GM18502 (cell line): ENCODE results near the gene CAMK4.

Source experiments
- ATAC-seq: cut with Tn5 transposase; IDR thresholded peaks from one replicate; pipeline ENCODE4 v1.9.1; 2021; ENCODE audit warnings: mild to moderate bottlenecking; ENCODE audit not compliant: unreplicated experiment, poor library complexity

Gene CAMK4

GRCh38 chr5:111228520-111229220 lies 4.5 kb downstream of the CAMK4 start:
- no peak for ATAC-seq

DNA sequence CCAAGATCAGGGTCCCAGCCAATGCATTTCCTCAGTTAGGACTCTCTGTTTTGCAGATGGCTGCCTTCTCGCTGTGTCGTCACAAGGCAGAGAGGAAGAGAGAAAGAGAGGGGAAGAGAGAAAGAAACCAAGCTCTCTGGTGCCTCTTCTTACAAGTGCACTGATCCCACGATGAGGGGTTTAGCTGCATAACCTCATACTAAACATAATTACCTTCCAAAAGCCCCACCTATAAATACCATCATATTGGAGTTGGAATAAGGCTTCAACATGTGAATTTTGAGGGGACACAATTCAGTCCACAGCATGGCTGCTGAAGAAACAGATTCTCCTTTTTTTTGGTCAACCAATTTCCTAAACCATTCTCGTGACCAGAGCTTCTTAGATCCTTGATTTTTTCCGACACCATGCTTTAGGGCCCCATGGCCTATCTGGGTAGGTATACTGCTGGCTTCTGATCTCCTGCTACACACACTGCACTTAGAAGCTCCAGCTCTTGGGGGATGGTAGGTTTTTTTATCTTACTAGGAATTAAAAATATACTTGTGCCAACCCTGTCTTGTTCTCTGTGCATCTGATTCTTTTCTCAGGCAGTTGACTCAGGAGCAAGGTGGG lies 5.1 kb downstream of the CAMK4 start:
- ATAC-seq = no peak

- ATAC-seq = peak; percentile 43
Observed at GRCh38 chr5:111229871-111230810, 6.0 kb downstream of the CAMK4 start.

GRCh38 chr5:111231119-111231518 lies 6.9 kb downstream of the CAMK4 start:
- ATAC-seq = no peak

GRCh38 chr5:111232311-111233051 lies 8.3 kb downstream of the CAMK4 start:
- ATAC-seq = no peak

DNA sequence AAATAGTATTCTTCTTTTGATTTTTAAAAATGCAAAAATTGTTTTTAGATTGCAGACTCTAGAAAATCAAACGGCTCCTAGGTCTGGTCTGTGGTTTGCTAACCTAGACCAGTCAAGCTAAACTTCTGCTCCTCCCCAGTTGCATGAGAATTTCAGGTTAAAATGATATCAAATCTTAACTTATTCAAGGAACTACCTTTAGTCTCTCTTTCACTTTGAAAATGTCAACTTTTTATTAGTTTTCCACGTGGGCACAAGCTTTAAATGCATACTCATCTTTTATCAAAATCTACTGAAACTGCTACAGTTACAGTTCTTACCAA lies 8.8 kb downstream of the CAMK4 start:
- no peak for ATAC-seq

DNA sequence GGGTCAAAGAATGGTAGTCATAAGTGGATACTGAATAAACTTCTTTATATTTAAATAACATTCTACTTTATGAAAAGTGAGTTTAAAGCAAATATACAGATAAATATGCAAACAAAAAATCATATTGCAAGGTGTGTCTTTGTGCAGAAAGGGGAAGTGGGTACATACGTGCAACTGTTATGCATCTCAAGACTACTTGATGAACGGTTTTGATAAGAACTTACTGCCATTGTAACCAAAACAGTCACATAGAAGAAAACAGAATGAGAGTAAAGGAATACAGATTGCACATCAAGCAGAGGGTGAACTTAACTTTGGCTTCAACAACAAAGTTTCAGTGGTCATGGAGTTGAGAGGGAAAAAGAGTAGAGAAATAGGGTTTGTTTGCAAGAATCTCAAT lies 9.9 kb downstream of the CAMK4 start:
- ATAC-seq = peak; percentile 48

GRCh38 chr5:111235635-111236034 lies 11.5 kb downstream of the CAMK4 start:
- no peak for ATAC-seq

DNA sequence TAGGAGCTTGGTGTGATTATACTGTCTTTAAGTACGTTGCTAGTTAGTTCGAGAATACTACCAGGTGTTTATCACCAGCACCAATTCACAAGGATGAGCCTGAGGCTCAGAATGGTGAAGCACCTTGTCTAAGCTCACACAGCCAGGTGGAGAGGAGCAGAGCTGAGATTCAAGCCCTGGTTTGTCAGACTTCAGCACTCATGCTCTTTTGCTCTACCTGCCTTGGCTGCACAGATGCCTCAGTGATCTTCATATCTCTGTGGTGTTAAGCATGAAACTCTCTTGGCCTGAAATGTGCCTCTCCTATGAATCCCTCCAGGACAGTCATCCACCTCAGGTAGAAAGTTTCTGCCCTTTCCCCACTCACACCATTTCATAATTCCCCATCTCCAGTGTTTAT lies 12.2 kb downstream of the CAMK4 start:
- ATAC-seq = no peak

- no peak for ATAC-seq
Observed at GRCh38 chr5:111236995-111237394, 12.8 kb downstream of the CAMK4 start.

GRCh38 chr5:111237470-111237869 lies 13.3 kb downstream of the CAMK4 start:
- no peak for ATAC-seq

DNA sequence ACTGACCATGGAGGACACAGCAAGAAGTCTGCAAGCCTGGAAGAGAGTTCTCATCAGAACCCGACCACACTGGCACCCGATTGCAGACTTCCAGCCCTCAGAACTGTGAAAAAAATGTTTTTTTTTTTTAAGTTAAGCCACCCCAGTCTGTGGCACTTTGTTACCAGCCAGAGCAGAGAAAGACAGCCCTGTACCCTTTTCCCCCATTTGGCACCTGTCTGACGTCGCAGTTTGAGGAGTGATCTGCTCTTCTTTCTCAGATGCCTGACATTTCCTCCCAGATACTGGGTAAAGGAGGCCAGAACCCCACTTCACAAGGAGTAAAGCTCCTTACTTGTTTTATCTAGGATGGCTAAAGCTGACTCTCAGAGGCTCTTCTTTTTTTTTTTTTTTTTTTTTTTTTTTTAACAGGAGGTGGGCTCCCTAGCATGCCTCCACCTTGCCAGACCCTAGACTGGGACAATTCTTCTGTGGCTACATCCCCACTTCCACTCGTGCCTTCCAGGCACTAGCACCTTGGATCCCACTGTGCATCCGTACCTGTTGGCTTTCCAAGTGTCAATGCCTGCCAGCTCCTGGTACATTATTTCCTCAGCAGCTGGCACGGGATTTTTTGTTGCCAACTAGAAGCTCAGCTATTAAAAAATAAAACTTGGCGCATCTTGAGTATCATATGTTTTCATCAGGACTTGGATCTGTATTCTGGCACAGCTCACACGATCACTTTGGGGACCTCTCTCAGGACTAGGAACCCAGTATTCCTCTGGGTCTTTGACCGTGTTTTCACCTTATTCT lies 14.4 kb downstream of the CAMK4 start:
- ATAC-seq = no peak

DNA sequence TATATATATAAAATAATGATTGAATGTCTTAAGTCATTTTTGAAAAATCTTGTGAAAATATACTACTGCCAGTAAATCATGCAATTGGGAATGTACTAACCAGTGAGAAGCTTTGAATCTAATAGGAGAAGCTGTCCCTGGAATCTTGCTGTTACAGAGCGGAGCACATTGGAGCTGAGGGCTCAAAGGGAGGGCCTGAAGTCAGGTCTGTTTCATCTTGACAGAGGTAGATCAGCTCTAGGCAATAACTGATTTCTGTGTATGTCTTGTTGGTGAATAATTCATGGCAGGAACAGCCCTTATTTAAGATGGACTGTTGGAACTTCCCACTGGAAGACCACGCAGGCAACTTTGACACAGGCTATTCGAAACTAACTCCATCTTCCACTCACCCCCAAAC lies 17.5 kb downstream of the CAMK4 start:
- ATAC-seq = no peak

DNA sequence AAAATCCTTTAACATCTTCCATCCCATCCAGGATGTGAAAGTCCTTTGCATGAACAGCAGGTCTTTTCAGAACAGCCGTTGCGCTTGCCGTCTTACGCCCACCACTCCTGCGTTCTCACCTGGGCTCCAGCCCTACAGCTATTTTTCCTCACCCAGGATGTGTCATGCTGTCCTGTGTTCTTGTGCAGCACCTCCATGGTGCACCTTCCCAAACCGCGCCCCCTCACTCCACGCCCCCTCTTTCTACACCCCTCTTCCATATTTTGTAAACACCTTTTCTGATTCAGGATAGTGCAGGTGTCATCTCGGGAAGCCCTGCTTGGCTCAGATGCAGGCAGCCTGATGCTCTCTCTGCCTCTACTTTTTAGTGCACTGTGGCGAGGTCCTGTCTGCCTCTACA lies 18.4 kb downstream of the CAMK4 start:
- no peak for ATAC-seq

GRCh38 chr5:111243318-111243717 lies 19.1 kb downstream of the CAMK4 start:
- no peak for ATAC-seq

DNA sequence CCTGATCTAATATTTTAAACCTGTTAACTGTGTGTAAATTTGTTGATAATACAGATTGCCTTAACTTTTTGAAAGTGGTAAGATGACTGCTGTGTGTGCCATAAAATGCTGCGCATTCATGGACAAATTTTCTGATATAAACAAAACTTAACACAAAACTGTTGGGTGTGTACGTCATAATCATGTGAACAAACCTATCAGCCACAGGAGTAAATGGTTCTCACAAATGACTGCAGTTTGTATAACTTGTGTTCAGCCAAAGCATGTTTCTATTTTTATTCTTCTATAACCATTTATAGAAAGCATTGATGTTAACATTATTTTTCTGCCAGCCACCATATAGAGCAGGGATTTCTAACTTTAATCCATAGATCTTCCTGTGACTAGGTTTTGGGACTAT lies 21.5 kb downstream of the CAMK4 start:
- no peak for ATAC-seq

- no peak for ATAC-seq
Observed at GRCh38 chr5:111246459-111246858, 22.3 kb downstream of the CAMK4 start.

- ATAC-seq = no peak
Observed at GRCh38 chr5:111248571-111248970, 24.4 kb downstream of the CAMK4 start.

DNA sequence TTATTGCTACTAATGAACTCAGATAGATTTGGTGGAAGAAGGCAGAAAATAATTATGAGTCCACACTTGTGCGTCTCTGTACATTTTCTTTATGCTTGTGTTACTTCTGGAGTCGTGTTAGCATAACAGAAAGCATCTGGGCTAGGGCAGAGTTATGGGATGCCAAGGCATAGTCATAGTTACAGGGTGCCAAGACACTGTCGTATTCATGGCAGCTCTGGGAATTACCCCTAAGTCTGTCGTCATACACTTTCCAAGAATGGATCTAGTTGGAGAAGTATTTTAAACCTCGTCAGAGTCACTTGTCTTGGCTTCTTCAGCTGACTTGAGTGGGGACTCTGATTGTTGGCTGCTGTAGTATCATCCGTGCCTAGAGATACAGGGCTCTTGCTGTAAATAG lies 27.7 kb downstream of the CAMK4 start:
- ATAC-seq = no peak
